H1 (cell line): Measurements from ENCODE around the gene OR10A2. TPM values are rescaled to one million over a fixed set of nuclear protein-coding genes. Genes with fewer than 3 reads are reported as not detected.

Experiments
- CTCF ChIA-PET: fragments of 300-600 bp; sonication (Branson Sonifier 250); formaldehyde crosslinking; loops from one replicate; lab custom pipeline; 2021; ENCODE audit not compliant: partially characterized antibody; lab: Charles Lee
- POLR2A ChIA-PET: fragments of 300-600 bp; sonication (Branson Sonifier 250); formaldehyde crosslinking; loops from one replicate; lab custom pipeline; 2021; ENCODE audit warnings: inconsistent platforms; ENCODE audit not compliant: partially characterized antibody; lab: Charles Lee
- DNase-seq, 2 experiments: peaks; one replicate each; pipeline versions ENCODE4 v3.0.0 to v3.0.0-alpha.2; 2010 to 2022; ENCODE audit warnings: low spot score in 2 of 2, low read depth in 1 of 2, mixed read lengths in 1 of 2
- FAIRE-seq: peaks from 2 replicates; lab custom pipeline; 2011; peaks lifted over from hg19 to GRCh38; lab: Jason Lieb, UNC
- H2AFZ ChIP-seq: 2 replicates; pipeline ENCODE4 v1.8.1; 2012; ENCODE audit warnings: low read length, inconsistent platforms
- H2AK5ac ChIP-seq: 2 replicates; pipeline ENCODE4 v1.6.1; 2013; ENCODE audit warnings: low read depth, low read length
- H2BK120ac ChIP-seq: replicated peaks from 2 replicates; pipeline ENCODE3; 2013; ENCODE audit warnings: low read depth, low read length, inconsistent platforms
- H2BK12ac ChIP-seq: 2 replicates; pipeline ENCODE4 v1.6.1; 2013; ENCODE audit warnings: low read depth, low read length
- H2BK15ac ChIP-seq: 2 replicates; pipeline ENCODE4 v1.6.1; 2013; ENCODE audit warnings: low read length
- H2BK20ac ChIP-seq: 2 replicates; pipeline ENCODE4 v1.6.1; 2013; ENCODE audit warnings: low read length
- H2BK5ac ChIP-seq: 2 replicates; pipeline ENCODE4 v1.6.1; 2013; ENCODE audit warnings: low read depth, low read length
- H3K14ac ChIP-seq: 2 replicates; pipeline ENCODE4 v1.6.1; 2013; ENCODE audit warnings: inconsistent platforms; ENCODE audit not compliant: insufficient read length
- H3K18ac ChIP-seq: 2 replicates; pipeline ENCODE4 v1.6.1; 2013; ENCODE audit warnings: low read length; ENCODE audit errors: extremely low read depth
- H3K23ac ChIP-seq: 2 replicates; pipeline ENCODE4 v1.6.1; 2013; ENCODE audit warnings: inconsistent platforms; ENCODE audit not compliant: insufficient read length
- H3K23me2 ChIP-seq: 2 replicates; pipeline ENCODE4 v1.6.1; 2013; ENCODE audit warnings: low read depth, low read length
- H3K27ac ChIP-seq: 2 replicates; pipeline ENCODE4 v1.6.1; 2011; ENCODE audit warnings: low read depth, low read length, inconsistent platforms
- H3K27me3 ChIP-seq, 4 experiments: replicated peaks in 1 of 4; 1 replicate in 1 of 4; 2 replicates in 3 of 4; pipeline versions ENCODE4 v1.6.1 to v1.8.1; 2011 to 2013; ENCODE audit warnings: low read length in 3 of 4, mild to moderate bottlenecking in 3 of 4, inconsistent platforms in 2 of 4, mixed read lengths in 2 of 4, moderate library complexity in 1 of 4; ENCODE audit not compliant: control insufficient read depth in 3 of 4, insufficient read depth in 3 of 4; ENCODE audit errors: extremely low read depth in 1 of 4
- H3K36me3 ChIP-seq, 4 experiments: 2 replicates each; pipeline versions ENCODE4 v1.6.1 to v1.8.1; 2011 to 2013; ENCODE audit warnings: mild to moderate bottlenecking in 4 of 4, low read length in 3 of 4, moderate library complexity in 2 of 4, control low read depth in 1 of 4, inconsistent platforms in 1 of 4; ENCODE audit not compliant: insufficient read depth in 4 of 4, control insufficient read depth in 2 of 4
- H3K4ac ChIP-seq: replicated peaks from 2 replicates; pipeline ENCODE3; 2013; ENCODE audit warnings: low read length, low read depth, mixed read lengths, inconsistent platforms; ENCODE audit not compliant: insufficient read length
- H3K4me1 ChIP-seq, 4 experiments: replicated peaks in 1 of 4; 1 replicate in 1 of 4; 2 replicates in 3 of 4; pipeline versions ENCODE4 v1.6.1 to v1.8.1; 2011 to 2013; ENCODE audit warnings: low read length in 3 of 4, inconsistent platforms in 2 of 4, mixed read lengths in 1 of 4; ENCODE audit not compliant: insufficient read depth in 4 of 4, control insufficient read depth in 3 of 4
- H3K4me2 ChIP-seq, 2 experiments: 2 replicates each; pipeline versions ENCODE4 v1.6.1 to v1.8.1; 2011 to 2013; ENCODE audit warnings: low read depth in 2 of 2, low read length in 2 of 2, control low read depth in 1 of 2, inconsistent platforms in 1 of 2, mild to moderate bottlenecking in 1 of 2; ENCODE audit not compliant: insufficient read depth in 1 of 2
- H3K4me3 ChIP-seq, 4 experiments: fragments of 200-600, 300-600 bp in 1 of 4; sonication (generic), shearing (Covaris generic), sonication (Bioruptor Twin) in 1 of 4; 2 replicates each; pipeline versions ENCODE4 v1.5.1 to v1.8.1; 2011 to 2016; ENCODE audit warnings: low read length in 4 of 4, low read depth in 3 of 4, control low read depth in 2 of 4, inconsistent platforms in 2 of 4, mild to moderate bottlenecking in 2 of 4, mixed read lengths in 1 of 4, moderate library complexity in 1 of 4; ENCODE audit not compliant: insufficient read depth in 2 of 4; ENCODE audit errors: extremely low read depth in 1 of 4
- H3K56ac ChIP-seq: replicated peaks from 2 replicates; pipeline ENCODE3; 2013; ENCODE audit warnings: low read depth, mild to moderate bottlenecking, mixed read lengths, low read length, inconsistent platforms; ENCODE audit not compliant: insufficient read length
- H3K79me1 ChIP-seq: 2 replicates; pipeline ENCODE4 v1.6.1; 2013; ENCODE audit warnings: low read depth, low read length, control low read depth
- H3K79me2 ChIP-seq, 2 experiments: 2 replicates each; pipeline versions ENCODE4 v1.6.1 to v1.8.1; 2012 to 2013; ENCODE audit warnings: low read length in 2 of 2, mild to moderate bottlenecking in 2 of 2, inconsistent platforms in 1 of 2; ENCODE audit not compliant: insufficient read depth in 2 of 2, control insufficient read depth in 1 of 2
- H3K9ac ChIP-seq, 4 experiments: replicated peaks in 1 of 4; 1 replicate in 1 of 4; 2 replicates in 3 of 4; pipeline versions ENCODE4 v1.6.1 to v1.8.1; 2011 to 2013; ENCODE audit warnings: low read depth in 3 of 4, low read length in 3 of 4, control low read depth in 2 of 4, mild to moderate bottlenecking in 2 of 4, moderate library complexity in 2 of 4, inconsistent platforms in 1 of 4; ENCODE audit errors: extremely low read depth in 1 of 4
- H3K9me3 ChIP-seq, 2 experiments: 2 replicates each; pipeline versions ENCODE4 v1.6.1 to v1.8.1; 2012 to 2013; ENCODE audit warnings: mild to moderate bottlenecking in 2 of 2, moderate library complexity in 2 of 2, control low read depth in 1 of 2, inconsistent platforms in 1 of 2, low read depth in 1 of 2, low read length in 1 of 2, mixed read lengths in 1 of 2; ENCODE audit not compliant: insufficient read depth in 2 of 2
- H4K20me1 ChIP-seq, 2 experiments: replicated peaks in 1 of 2; 2 replicates each; pipeline versions ENCODE3 to v1.8.1; 2011 to 2013; ENCODE audit warnings: inconsistent platforms in 2 of 2, low read length in 2 of 2, mild to moderate bottlenecking in 1 of 2; ENCODE audit not compliant: insufficient read depth in 2 of 2, control insufficient read depth in 1 of 2
- H4K5ac ChIP-seq: 2 replicates; pipeline ENCODE4 v1.6.1; 2013; ENCODE audit warnings: low read length, low read depth, mixed read lengths, inconsistent platforms; ENCODE audit not compliant: insufficient read length
- H4K8ac ChIP-seq: 2 replicates; pipeline ENCODE4 v1.8.0; 2013; ENCODE audit warnings: mild to moderate bottlenecking, moderate library complexity, low read length, inconsistent platforms; ENCODE audit not compliant: insufficient read depth; ENCODE audit errors: extremely low read depth
- H4K91ac ChIP-seq: replicated peaks from 2 replicates; pipeline ENCODE3; 2013; ENCODE audit warnings: low read length, mixed read lengths, inconsistent platforms; ENCODE audit not compliant: insufficient read length
- TAF7 ChIP-seq: optimal IDR thresholded peaks from 2 replicates; pipeline ENCODE3; 2011; ENCODE audit warnings: low read depth, mild to moderate bottlenecking, inconsistent platforms, low read length, moderate library complexity, borderline replicate concordance
- WGBS, 2 experiments: shearing (Covaris generic) in 1 of 2; methylation state at CpG; one replicate each; pipeline versions ENCODE4 v1.1.6 to v1.1.7; 2013 to 2015; ENCODE audit warnings: low lambda C conversion rate in 2 of 2, mixed read lengths in 2 of 2, inconsistent platforms in 1 of 2, low coverage in 1 of 2, missing lambda C conversion rate in 1 of 2; ENCODE audit not compliant: insufficient replicate concordance in 2 of 2, insufficient coverage in 1 of 2, insufficient read length in 1 of 2; ENCODE audit errors: extremely low coverage in 1 of 2, missing lambda C conversion rate in 1 of 2; 5-methylcytosine and 5-hydroxymethylcytosine counted together
- polyA plus RNA-seq, 7 experiments: library from polyadenylated mRNA; depleted of rRNA in 3 of 7; stranded (reverse) in 5 of 7; unstranded in 2 of 7; fragments of >200 nt in 5 of 7; fragments of 200-250 nt in 2 of 7; gene quantifications; 1 replicate in 5 of 7; 2 replicates in 1 of 7; 4 replicates in 1 of 7; pipeline versions ENCODE4 v1.2.1 to v1.2.3, GENCODE V29; 2011 to 2013; ENCODE audit warnings: missing spikeins in 2 of 7, mixed read lengths in 2 of 7
- total RNA-seq: library from RNA; stranded (reverse); fragmentation: NEBNext Ultra II Directional; extraction: Animal tissue kit (Norgen Biotek cat#: 25700); gene quantifications from 2 replicates; pipeline ENCODE4 v1.2.1, GENCODE V29; 2021

The OR10A2 gene
- total and polyA plus RNA-seq, 2 of the 8 experiments (the other 6 are each of a cell fraction or from before 2014, with no cell fraction given), result not detected

DNA sequence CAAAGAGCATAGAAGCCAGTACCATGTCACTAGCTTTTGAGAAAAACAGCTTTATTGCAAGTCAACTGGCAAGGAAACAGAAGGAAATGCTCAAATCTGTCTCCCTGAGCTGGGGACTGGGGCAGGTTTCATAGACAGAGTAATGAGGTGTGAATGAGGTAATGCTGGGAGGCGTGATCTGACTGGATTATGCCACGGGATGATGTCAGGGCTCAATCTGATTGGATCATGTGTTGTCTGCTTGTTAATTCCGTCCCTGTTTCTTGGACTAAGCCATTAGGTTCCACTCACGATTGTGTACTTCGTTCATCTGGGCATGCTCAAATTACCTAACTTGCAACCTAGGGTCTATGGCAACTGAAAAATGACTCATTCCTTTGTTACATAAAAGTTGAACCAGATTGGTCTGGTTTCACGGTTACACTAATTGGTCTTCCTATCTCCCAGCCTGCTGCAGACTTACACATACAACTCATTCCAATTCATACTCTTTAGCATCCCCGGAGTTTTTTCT lies 37.6 kb upstream of the OR10A2 start:
- H2AFZ ChIP-seq, result no peak overlapping the region
- no peak overlapping the region for H2BK120ac ChIP-seq
- no peaks in the 10 kb centered on the region for H3K79me1 ChIP-seq
- H3K27ac ChIP-seq, result no peak overlapping the region
- no peaks in the 10 kb centered on the region for H3K4me1 ChIP-seq
- H2BK12ac ChIP-seq, result no peak overlapping the region
- H4K20me1 ChIP-seq, result no peaks in the 10 kb centered on the region
- no peak overlapping the region for H3K4me3 ChIP-seq
- FAIRE-seq, result peak; percentile 62
- no peak overlapping the region for H3K14ac ChIP-seq
- no peak overlapping the region for H3K4ac ChIP-seq
- H3K23ac ChIP-seq, result no peak overlapping the region
- no peaks in the 10 kb centered on the region for H3K23me2 ChIP-seq
- H3K9me3 ChIP-seq, result no peaks in the 10 kb centered on the region
- no peak overlapping the region for H4K91ac ChIP-seq
- 88% methylated on average over 7 of the region's 7 CpGs; no CpG with 5 or more reads in 1 of the 2 experiments for WGBS, 2 experiments
- no peak overlapping the region for H2BK15ac ChIP-seq
- H3K79me2 ChIP-seq, result no peaks in the 10 kb centered on the region
- H4K5ac ChIP-seq, result no peak overlapping the region
- POLR2A ChIA-PET, result no interaction called here
- H2BK20ac ChIP-seq, result no peak overlapping the region
- no peak overlapping the region for H3K56ac ChIP-seq
- CTCF ChIA-PET, result interaction anchor here (1.2 to 4.5 kb wide), 4 partner anchors 11 to 387 kb away, joined by 3 to 24 read pairs (median 5); no protein-coding TSS in a partner anchor
- H2AK5ac ChIP-seq, result no peak overlapping the region
- no peak overlapping the region for H3K9ac ChIP-seq
- H3K4me2 ChIP-seq, result no peak overlapping the region
- H3K18ac ChIP-seq, result no peak overlapping the region
- no peak overlapping the region for H2BK5ac ChIP-seq
- H3K36me3 ChIP-seq, result no peaks in the 10 kb centered on the region
- H4K8ac ChIP-seq, result no peak overlapping the region
- no peaks in the 10 kb centered on the region for H3K27me3 ChIP-seq
- DNase-seq, result no peak
- no peak for TF ChIP-seq TAF7
